ENCODE results near the gene TMEM183A.

Gene TMEM183A

GRCh38 chr1:203028784-203029553 lies 21.8 kb downstream of the TMEM183A start:
- no peak for DNase-seq (ENCODE audit: low read depth in 2 of 2)

- DNase-seq (ENCODE audit: low read depth in 2 of 2): no peak
These were observed 24.3 kb downstream of the TMEM183A start for GRCh38 chr1:203031467-203031866.

- DNase-seq (ENCODE audit: low read depth in 2 of 2): no peak
These were observed 26.1 kb downstream of the TMEM183A start for GRCh38 chr1:203033287-203033686.

GRCh38 chr1:203033917-203034316 lies 26.7 kb downstream of the TMEM183A start:
- no peak for DNase-seq (ENCODE audit: low read depth in 2 of 2)

GRCh38 chr1:203034422-203035110 lies 27.4 kb downstream of the TMEM183A start:
- no peak for DNase-seq (ENCODE audit: low read depth in 2 of 2)

- no peak for DNase-seq (ENCODE audit: low read depth in 2 of 2)
These were observed 28.2 kb downstream of the TMEM183A start for GRCh38 chr1:203035111-203036000.

GRCh38 chr1:203036135-203036534 lies 29.0 kb downstream of the TMEM183A start:
- no peak for DNase-seq (ENCODE audit: low read depth in 2 of 2)

- no peak for DNase-seq (ENCODE audit: low read depth in 2 of 2)
These were observed 29.4 kb downstream of the TMEM183A start for GRCh38 chr1:203036537-203036936.

GRCh38 chr1:203037509-203038190 lies 30.5 kb downstream of the TMEM183A start:
- DNase-seq (ENCODE audit: low read depth in 2 of 2): no peak

GRCh38 chr1:203038217-203038741 lies 31.1 kb downstream of the TMEM183A start:
- no peak for DNase-seq (ENCODE audit: low read depth in 2 of 2)

- DNase-seq (ENCODE audit: low read depth in 2 of 2): peak; percentile 39 to 64
These were observed 31.9 kb downstream of the TMEM183A start for GRCh38 chr1:203038891-203039608.

GRCh38 chr1:203039609-203040512 lies 32.7 kb downstream of the TMEM183A start:
- no peak for DNase-seq (ENCODE audit: low read depth in 2 of 2)

- DNase-seq (ENCODE audit: low read depth in 2 of 2): no peak
These were observed 33.5 kb downstream of the TMEM183A start for GRCh38 chr1:203040513-203041275.

- no peak for DNase-seq (ENCODE audit: low read depth in 2 of 2)
These were observed 34.3 kb downstream of the TMEM183A start for GRCh38 chr1:203041351-203041932.

GRCh38 chr1:203043830-203044545 lies 36.8 kb downstream of the TMEM183A start:
- no peak for DNase-seq (ENCODE audit: low read depth in 2 of 2)

GRCh38 chr1:203044546-203045250 lies 37.5 kb downstream of the TMEM183A start:
- no peak for DNase-seq (ENCODE audit: low read depth in 2 of 2)

- DNase-seq (ENCODE audit: low read depth in 2 of 2): no peak
These were observed 38.2 kb downstream of the TMEM183A start for GRCh38 chr1:203045336-203045735.
